WTC11 (cell line): ENCODE measurements around the gene PLEKHH1. TPM values are rescaled to one million over a fixed set of nuclear protein-coding genes. Genes with fewer than 3 reads are reported as not detected.

Experiments
- ATAC-seq: fragments of 200-7000 bp; cut with Tn5 transposase; 2 replicates; pipeline ENCODE4 v1.10.0; 2021; ENCODE audit warnings: mild to moderate bottlenecking, moderate library complexity
- CTCF ChIA-PET: fragments of 300-600 bp; sonication (Branson Sonifier 250); formaldehyde crosslinking; loops from one replicate; lab custom pipeline; 2021; ENCODE audit warnings: antibody characterized with exemption; lab: Charles Lee
- POLR2A ChIA-PET: fragments of 350-600 bp; sonication (Branson Sonifier 250); formaldehyde crosslinking; loops from one replicate; lab custom pipeline; 2021; ENCODE audit warnings: antibody characterized with exemption; lab: Charles Lee
- DNase-seq: peaks from one replicate; pipeline ENCODE4 v3.0.0; 2021; ENCODE audit warnings: low spot score
- H3K27ac Mint-ChIP-seq: 2 replicates; pipeline ENCODE4 v1.8.0; 2021; ENCODE audit warnings: mixed read lengths
- H3K27me3 Mint-ChIP-seq: 2 replicates; pipeline ENCODE4 v1.8.0; 2021; ENCODE audit warnings: low read depth, mild to moderate bottlenecking, moderate library complexity, mixed read lengths
- H3K36me3 Mint-ChIP-seq: 2 replicates; pipeline ENCODE4 v1.8.0; 2021; ENCODE audit warnings: mixed read lengths
- H3K4me1 Mint-ChIP-seq: 2 replicates; pipeline ENCODE4 v1.8.0; 2022; ENCODE audit warnings: mixed read lengths
- H3K4me3 Mint-ChIP-seq: 2 replicates; pipeline ENCODE4 v1.8.0; 2021; ENCODE audit warnings: mild to moderate bottlenecking, moderate library complexity, mixed read lengths
- H3K9me3 Mint-ChIP-seq: 2 replicates; pipeline ENCODE4 v1.8.0; 2021; ENCODE audit warnings: mixed read lengths
- CBFB ChIP-seq: sonication (generic); formaldehyde crosslinking; IDR thresholded peaks from 2 replicates; pipeline ENCODE4 v1.8.1; 2022; ENCODE audit warnings: mild to moderate bottlenecking, low read depth, missing genetic modification reagents
- CREB1 ChIP-seq: sonication (generic); formaldehyde crosslinking; IDR thresholded peaks from 2 replicates; pipeline ENCODE4 v1.8.0; 2023; ENCODE audit warnings: mild to moderate bottlenecking, missing genetic modification reagents
- CTCF ChIP-seq: fragments of 200-600 bp; IDR thresholded peaks from 2 replicates; pipeline ENCODE4 v1.8.0; 2022; ENCODE audit warnings: antibody characterized with exemption
- ETV6 ChIP-seq: sonication (generic); formaldehyde crosslinking; IDR thresholded peaks from 2 replicates; pipeline ENCODE4 v1.8.1; 2022; ENCODE audit warnings: mild to moderate bottlenecking, missing genetic modification reagents
- FOXJ3 ChIP-seq: sonication (generic); formaldehyde crosslinking; IDR thresholded peaks from 2 replicates; pipeline ENCODE4 v1.9.0; 2021; ENCODE audit warnings: missing genetic modification reagents, mild to moderate bottlenecking, borderline replicate concordance
- FOXP4 ChIP-seq: sonication (generic); formaldehyde crosslinking; IDR thresholded peaks from 2 replicates; pipeline ENCODE4 v1.8.0; 2022; ENCODE audit warnings: mild to moderate bottlenecking, missing genetic modification reagents
- GABPB1 ChIP-seq: sonication (generic); formaldehyde crosslinking; IDR thresholded peaks from 2 replicates; pipeline ENCODE4 v1.8.1; 2023; ENCODE audit warnings: mild to moderate bottlenecking, missing genetic modification reagents
- GRHL2 ChIP-seq: fragments of 250-450 bp; sonication (Bioruptor Pico); IDR thresholded peaks from 2 replicates; pipeline ENCODE4 v1.8.0; 2022; ENCODE audit warnings: mild to moderate bottlenecking, moderate library complexity; ENCODE audit not compliant: insufficient replicate concordance, severe bottlenecking
- MAX ChIP-seq: sonication (generic); formaldehyde crosslinking; IDR thresholded peaks from 2 replicates; pipeline ENCODE4 v1.8.0; 2022; ENCODE audit warnings: mild to moderate bottlenecking, missing genetic modification reagents
- OVOL2 ChIP-seq: fragments of 250-450 bp; sonication (Bioruptor Pico); IDR thresholded peaks from 2 replicates; pipeline ENCODE4 v1.9.0; 2021; ENCODE audit warnings: mild to moderate bottlenecking, borderline replicate concordance
- RORB ChIP-seq: fragments of 250-450 bp; sonication (Bioruptor Pico); IDR thresholded peaks from 2 replicates; pipeline ENCODE4 v1.9.0; 2021; ENCODE audit warnings: mild to moderate bottlenecking
- TCF7 ChIP-seq: sonication (generic); formaldehyde crosslinking; IDR thresholded peaks from 2 replicates; pipeline ENCODE4 v1.8.0; 2022; ENCODE audit warnings: mild to moderate bottlenecking, low read depth, missing genetic modification reagents, moderate library complexity
- TEAD1 ChIP-seq: sonication (generic); formaldehyde crosslinking; IDR thresholded peaks from 2 replicates; pipeline ENCODE4 v1.8.0; 2022; ENCODE audit warnings: mild to moderate bottlenecking, missing genetic modification reagents
- TP53 ChIP-seq: sonication (generic); formaldehyde crosslinking; IDR thresholded peaks from 2 replicates; pipeline ENCODE4 v1.8.1; 2023; ENCODE audit warnings: mild to moderate bottlenecking, missing genetic modification reagents
- ZMAT4 ChIP-seq: fragments of 250-450 bp; sonication (Bioruptor Pico); IDR thresholded peaks from 2 replicates; pipeline ENCODE4 v1.9.0; 2021; ENCODE audit warnings: mild to moderate bottlenecking
- ZNF219 ChIP-seq: sonication (generic); formaldehyde crosslinking; IDR thresholded peaks from 2 replicates; pipeline ENCODE4 v1.8.0; 2023; ENCODE audit warnings: missing genetic modification reagents, mild to moderate bottlenecking, borderline replicate concordance
- ZNF232 ChIP-seq: sonication (generic); formaldehyde crosslinking; IDR thresholded peaks from 2 replicates; pipeline ENCODE4 v1.8.0; 2022; ENCODE audit warnings: mild to moderate bottlenecking, missing genetic modification reagents
- ZNF425 ChIP-seq: fragments of 250-450 bp; sonication (Bioruptor Pico); conservative IDR thresholded peaks from 2 replicates; pipeline ENCODE4 v1.9.0; 2021; ENCODE audit warnings: mild to moderate bottlenecking
- ZNF512 ChIP-seq: sonication (generic); formaldehyde crosslinking; IDR thresholded peaks from 2 replicates; pipeline ENCODE4 v1.8.1; 2022; ENCODE audit warnings: missing genetic modification reagents, borderline replicate concordance
- total RNA-seq: library from RNA; stranded (reverse); gene quantifications from 3 replicates; pipeline ENCODE4 v1.2.3, GENCODE V29; 2021
- TF ChIP-seq, protein P1 (sequence below): sonication (generic); formaldehyde crosslinking; IDR thresholded peaks from 2 replicates; pipeline ENCODE4 v1.8.1; 2023; ENCODE audit warnings: mild to moderate bottlenecking, missing genetic modification reagents, moderate library complexity
- TF ChIP-seq, protein P2 (sequence below): sonication (generic); formaldehyde crosslinking; IDR thresholded peaks from 2 replicates; pipeline ENCODE4 v1.8.0; 2022; ENCODE audit warnings: mild to moderate bottlenecking, missing genetic modification reagents
- TF ChIP-seq, protein P3 (sequence below): sonication (generic); formaldehyde crosslinking; IDR thresholded peaks from 2 replicates; pipeline ENCODE4 v1.8.1; 2022; ENCODE audit warnings: mild to moderate bottlenecking, moderate library complexity, missing genetic modification reagents

The PLEKHH1 gene
- total RNA-seq, 1 experiment from 2014 or later: 48.3 TPM

DNA sequence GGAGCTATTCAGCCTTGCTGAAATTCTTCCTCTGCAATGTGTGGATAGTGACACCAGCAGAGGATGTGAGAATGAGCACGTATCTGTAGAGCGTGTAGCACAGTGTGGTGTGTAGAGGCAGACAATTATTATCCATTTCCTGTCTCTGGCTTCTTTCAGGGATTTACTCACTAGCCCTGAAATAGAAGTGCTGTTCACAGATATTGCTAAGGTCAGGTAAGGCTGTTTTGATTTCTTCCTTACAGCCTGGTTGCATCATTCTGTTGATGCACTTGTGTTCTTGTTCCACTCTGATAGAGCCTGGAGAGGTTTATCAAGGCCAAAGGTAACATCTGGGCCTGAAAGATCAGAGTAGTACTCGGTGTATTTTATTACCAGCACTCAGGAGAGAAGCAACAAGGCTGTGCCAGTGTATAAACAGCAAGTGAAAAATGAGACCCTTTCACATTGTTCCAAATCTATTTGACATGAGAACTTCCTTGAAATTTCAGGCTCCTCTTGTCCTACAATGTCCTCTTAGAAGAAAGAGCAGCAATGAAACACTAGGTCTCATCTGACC is 103.3 kb downstream of the PLEKHH1 start:
- Mint-ChIP-seq H3K36me3 (peaks cover 5% of the 10 kb centered on the region), H3K4me1 (no peaks in the 10 kb centered on the region), H3K9me3 (no peaks in the 10 kb centered on the region; the same call in 1 of the 2 replicates), H3K4me3 (no peak overlapping the region), H3K27me3 (no peaks in the 10 kb centered on the region), H3K27ac (no peak overlapping the region)
- DNase-seq (no peak), ATAC-seq (no peak)
- ChIA-PET CTCF (interaction anchor here (1.0 to 1.4 kb wide), 4 partner anchors 18 to 209 kb away, joined by 3 to 4 read pairs (median 4); partner anchors contain the start of gene PIGH), POLR2A (no interaction called here)
- TF ChIP-seq FOXJ3 (CRISPR knock-in tag): no peak
- peak; percentile 76 for TF ChIP-seq GABPB1 (CRISPR knock-in tag)
- no peak for TF ChIP-seq OVOL2
- TF ChIP-seq TCF7 (CRISPR knock-in tag): no peak
- no peak for TF ChIP-seq FOXP4

DNA sequence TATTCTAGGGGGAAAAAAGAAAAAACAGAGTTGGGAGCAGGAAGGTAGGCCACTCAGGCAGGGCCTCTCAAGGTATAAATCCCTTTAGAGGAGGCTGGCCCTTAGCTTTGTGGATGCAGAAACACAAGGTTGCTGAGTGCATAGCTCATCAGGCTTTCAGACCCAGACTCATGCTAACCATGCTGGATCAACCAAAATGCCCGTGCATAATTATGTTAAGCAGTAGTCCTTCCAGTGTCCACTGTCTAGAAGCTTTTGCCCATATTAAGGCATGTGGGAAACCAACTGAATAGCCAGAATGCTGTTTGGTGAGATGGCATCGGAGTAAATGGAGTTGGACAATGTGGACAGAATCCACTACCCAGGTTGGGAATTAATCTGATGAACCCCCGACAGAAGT is 105.6 kb downstream of the PLEKHH1 start:
- POLR2A ChIA-PET: no interaction called here
- TF ChIP-seq ZMAT4 (CRISPR knock-in tag) (no peak), RORB (CRISPR knock-in tag) (no peak), TP53 (CRISPR knock-in tag) (no peak), MAX (CRISPR knock-in tag) (no peak), GRHL2 (CRISPR knock-in tag) (no peak), ZNF512 (CRISPR knock-in tag) (no peak), ETV6 (no peak), TEAD1 (no peak), ZNF425 (CRISPR knock-in tag) (no peak), CREB1 (CRISPR knock-in tag) (no peak), ZNF219 (no peak), GABPB1 (CRISPR knock-in tag) (no peak), CBFB (no peak), CTCF (no peak), ZNF232 (CRISPR knock-in tag) (no peak)
- TF ChIP-seq, protein P1, sequence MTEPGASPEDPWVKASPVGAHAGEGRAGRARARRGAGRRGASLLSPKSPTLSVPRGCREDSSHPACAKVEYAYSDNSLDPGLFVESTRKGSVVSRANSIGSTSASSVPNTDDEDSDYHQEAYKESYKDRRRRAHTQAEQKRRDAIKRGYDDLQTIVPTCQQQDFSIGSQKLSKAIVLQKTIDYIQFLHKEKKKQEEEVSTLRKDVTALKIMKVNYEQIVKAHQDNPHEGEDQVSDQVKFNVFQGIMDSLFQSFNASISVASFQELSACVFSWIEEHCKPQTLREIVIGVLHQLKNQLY (CRISPR knock-in tag): no peak
- TF ChIP-seq, protein P2, sequence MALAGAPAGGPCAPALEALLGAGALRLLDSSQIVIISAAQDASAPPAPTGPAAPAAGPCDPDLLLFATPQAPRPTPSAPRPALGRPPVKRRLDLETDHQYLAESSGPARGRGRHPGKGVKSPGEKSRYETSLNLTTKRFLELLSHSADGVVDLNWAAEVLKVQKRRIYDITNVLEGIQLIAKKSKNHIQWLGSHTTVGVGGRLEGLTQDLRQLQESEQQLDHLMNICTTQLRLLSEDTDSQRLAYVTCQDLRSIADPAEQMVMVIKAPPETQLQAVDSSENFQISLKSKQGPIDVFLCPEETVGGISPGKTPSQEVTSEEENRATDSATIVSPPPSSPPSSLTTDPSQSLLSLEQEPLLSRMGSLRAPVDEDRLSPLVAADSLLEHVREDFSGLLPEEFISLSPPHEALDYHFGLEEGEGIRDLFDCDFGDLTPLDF (CRISPR knock-in tag): no peak
- TF ChIP-seq, protein P3, sequence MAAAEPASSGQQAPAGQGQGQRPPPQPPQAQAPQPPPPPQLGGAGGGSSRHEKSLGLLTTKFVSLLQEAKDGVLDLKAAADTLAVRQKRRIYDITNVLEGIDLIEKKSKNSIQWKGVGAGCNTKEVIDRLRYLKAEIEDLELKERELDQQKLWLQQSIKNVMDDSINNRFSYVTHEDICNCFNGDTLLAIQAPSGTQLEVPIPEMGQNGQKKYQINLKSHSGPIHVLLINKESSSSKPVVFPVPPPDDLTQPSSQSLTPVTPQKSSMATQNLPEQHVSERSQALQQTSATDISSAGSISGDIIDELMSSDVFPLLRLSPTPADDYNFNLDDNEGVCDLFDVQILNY (CRISPR knock-in tag): no peak
- CTCF ChIA-PET: interaction anchor here (1.2 kb wide), 1 partner anchor 28 kb away, joined by 3 read pairs; no protein-coding TSS in a partner anchor
- H3K4me1 Mint-ChIP-seq: no peaks in the 10 kb centered on the region
- H3K36me3 Mint-ChIP-seq: no peaks in the 10 kb centered on the region
- no peak overlapping the region for H3K4me3 Mint-ChIP-seq
- H3K9me3 Mint-ChIP-seq: no peaks in the 10 kb centered on the region
- ATAC-seq (no peak), DNase-seq (no peak)
- no peak overlapping the region for H3K27ac Mint-ChIP-seq
- no peaks in the 10 kb centered on the region for H3K27me3 Mint-ChIP-seq
